GM18867 (cell line): ENCODE measurements around the gene MYOM1.

Source experiments
- ATAC-seq: cut with Tn5 transposase; IDR thresholded peaks from one replicate; pipeline ENCODE4 v1.9.1; 2021; ENCODE audit warnings: mild to moderate bottlenecking, moderate library complexity; ENCODE audit not compliant: unreplicated experiment

MYOM1 gene

DNA sequence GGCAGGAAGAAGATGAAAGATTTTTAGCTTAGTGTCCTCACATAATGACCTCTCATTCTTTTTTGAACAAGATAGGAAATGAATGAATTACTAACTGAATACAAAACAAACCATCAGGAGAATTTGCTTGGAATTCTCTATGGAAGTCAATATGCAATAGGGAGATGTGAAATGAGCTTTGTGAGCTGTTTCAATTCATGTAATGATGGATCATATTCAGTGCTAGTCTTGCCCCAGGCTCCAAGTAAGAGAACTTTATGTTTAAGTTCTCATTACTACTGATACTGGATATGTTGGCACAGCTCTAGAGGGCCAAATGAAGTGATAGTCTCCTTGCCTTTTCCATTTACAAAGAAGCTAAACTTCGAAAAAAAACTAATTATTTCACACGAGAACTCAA lies 29.2 kb downstream of the MYOM1 start:
- ATAC-seq = no peak

GRCh38 chr18:3189884-3190283 lies 29.9 kb downstream of the MYOM1 start:
- ATAC-seq = no peak

- no peak for ATAC-seq
Observed at GRCh38 chr18:3186678-3187658, 32.8 kb downstream of the MYOM1 start.

GRCh38 chr18:3184275-3184963 lies 35.3 kb downstream of the MYOM1 start:
- no peak for ATAC-seq

DNA sequence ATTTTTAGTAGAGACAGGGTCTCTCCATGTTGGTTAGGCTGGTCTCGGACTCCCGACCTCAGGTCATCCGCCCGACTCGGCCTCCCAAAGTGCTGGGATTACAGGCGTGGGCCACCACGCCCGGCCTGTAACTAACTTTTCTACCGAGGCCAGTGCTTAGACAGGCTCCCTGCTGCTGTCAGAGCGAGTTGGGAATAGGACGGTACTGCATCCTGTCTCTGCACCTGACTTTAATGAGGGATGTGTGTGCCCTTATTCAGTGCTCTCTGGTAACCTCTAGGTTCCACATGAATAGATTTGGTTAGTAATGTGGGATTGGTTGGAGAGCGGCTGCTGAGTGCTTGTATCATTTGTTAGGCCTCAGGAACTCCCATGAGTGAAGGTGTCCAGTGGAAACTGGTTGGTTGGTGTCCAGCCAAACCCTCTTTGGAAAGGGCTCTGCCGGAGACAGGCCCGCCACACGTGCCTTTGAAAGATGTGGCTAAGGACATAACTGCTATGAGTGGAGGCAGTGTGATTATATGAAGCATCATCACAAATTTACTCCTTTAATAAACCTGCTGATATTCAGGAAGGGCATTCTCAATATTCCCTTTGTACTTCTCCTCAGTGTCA lies 36.6 kb downstream of the MYOM1 start:
- ATAC-seq = no peak

- ATAC-seq = no peak
Observed at GRCh38 chr18:3180325-3180724, 39.4 kb downstream of the MYOM1 start.

DNA sequence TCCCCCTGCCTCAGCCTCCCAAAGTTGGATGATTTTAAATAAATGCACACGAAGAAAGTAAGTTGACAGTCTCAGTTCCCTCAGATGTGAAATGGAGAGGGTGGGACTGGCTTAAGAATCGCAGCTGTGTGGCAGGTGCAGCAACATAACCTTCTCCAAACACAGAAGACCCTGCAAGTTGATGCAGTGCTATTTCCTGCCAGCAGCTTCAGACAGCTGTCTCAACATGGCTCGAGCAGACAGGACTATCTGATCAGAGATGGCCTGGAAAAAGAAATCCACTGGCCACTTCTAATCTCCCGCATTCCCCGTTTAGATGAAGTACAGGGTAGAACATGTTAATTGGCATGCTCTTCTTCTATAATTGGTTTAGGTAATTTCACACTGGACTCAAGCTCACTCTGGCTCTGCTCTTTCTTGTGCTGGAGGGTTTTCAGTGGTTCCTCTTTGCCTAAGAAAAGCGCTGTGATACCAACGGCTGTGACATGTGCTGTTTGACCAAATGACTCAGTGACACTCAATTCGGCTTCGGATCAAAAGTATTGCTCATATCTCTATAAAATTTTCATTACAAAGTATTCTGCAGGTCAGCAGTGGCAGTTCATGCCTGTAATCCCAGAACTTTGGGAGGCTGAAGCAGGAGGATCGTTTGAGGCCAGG lies 40.2 kb downstream of the MYOM1 start:
- ATAC-seq = peak; percentile 53

- ATAC-seq = peak; percentile 81
Observed at GRCh38 chr18:3177902-3178687, 41.7 kb downstream of the MYOM1 start.

- no peak for ATAC-seq
Observed at GRCh38 chr18:3175195-3175758, 44.5 kb downstream of the MYOM1 start.

DNA sequence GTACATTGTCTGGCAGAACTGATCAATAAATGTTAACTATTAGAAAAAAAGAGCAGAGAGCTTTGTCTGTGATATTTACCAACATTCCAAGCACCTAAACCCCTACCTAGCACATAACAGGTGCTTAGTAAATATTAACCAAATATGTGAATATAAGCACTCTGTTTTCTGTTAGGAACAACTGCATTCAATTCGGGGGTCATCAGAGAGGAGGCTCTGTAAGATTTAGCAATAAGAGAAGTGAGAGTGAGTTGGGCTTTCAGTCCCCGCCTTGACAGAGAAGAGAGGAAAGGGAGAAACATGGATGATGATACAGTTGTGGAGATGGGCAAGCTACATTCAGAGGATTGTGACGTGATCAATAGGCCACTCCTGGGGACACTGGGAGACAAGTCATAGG lies 47.7 kb downstream of the MYOM1 start:
- no peak for ATAC-seq

- ATAC-seq = no peak
Observed at GRCh38 chr18:3171631-3172030, 48.1 kb downstream of the MYOM1 start.

DNA sequence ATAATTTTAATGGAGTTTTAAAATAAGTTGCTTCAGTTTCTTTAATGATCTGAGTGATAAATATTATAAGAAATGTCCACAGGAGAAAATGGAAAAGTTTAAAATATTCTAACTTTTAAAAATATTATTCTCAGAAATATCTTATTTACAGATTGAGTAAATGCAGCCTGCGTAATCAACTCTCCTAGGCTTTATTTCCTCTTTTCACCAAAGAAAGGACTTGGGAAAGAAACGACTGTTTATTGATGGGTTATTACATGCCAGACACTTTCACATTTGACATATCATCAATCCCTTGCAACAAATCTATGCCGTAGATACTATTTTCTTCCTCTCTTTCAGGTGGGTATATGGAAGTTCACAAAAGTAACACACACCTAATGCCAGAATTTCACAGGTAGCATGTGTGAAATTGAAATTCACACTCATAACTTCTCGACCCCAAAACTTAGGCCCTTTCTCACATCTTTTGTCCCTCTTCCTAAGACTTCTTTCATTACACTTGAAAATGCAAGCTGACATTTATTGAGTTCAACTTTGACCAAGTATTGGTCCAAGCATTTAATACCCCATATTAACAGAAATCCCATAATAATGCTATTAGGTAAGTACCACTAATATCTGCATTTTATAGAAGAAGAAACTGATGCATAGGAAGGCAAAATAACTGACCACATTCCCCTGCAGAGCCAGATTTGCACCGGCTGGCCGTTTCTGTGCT lies 49.2 kb downstream of the MYOM1 start:
- ATAC-seq = no peak

GRCh38 chr18:3164381-3164780 lies 55.4 kb downstream of the MYOM1 start:
- ATAC-seq = no peak

DNA sequence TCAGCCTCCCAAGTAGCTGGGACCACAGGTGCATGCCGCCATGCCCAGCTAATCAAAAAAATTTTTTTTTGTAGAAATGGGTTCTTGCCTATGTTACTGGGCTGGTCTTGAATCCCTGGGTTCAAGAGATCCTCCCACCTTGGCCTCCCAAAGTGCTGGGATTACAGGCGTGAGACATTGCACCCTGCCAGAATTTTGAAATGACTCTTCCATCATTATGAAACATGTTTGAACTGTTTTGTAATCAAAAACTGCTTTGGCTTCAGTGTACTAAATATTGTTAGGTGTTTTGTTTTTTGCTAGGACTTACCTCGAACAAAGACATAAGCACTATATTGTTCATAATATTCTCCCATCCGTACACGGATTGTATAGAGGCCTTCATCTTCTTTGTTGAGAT lies 55.8 kb downstream of the MYOM1 start:
- ATAC-seq = no peak

- no peak for ATAC-seq
Observed at GRCh38 chr18:3162181-3162580, 57.6 kb downstream of the MYOM1 start.

- ATAC-seq = no peak
Observed at GRCh38 chr18:3159830-3160229, 59.9 kb downstream of the MYOM1 start.

DNA sequence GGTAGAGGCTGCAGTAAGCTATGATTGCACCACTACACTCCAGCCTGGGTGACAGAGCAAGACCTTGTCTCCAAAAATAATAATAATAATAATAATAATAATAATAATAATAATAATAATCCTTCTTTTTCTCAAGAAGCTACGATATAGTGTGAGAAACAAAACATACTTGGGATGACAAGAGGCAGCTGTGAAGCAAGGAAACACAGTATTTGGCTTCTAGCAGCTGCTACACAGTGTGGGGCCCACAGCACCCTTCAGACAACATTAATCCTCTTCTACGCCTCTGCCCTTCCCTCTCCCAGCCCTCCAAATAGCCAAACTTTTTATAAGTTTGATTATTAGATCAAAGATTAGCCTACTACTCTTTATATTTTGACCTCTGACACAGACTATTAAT lies 62.2 kb downstream of the MYOM1 start:
- no peak for ATAC-seq

- no peak for ATAC-seq
Observed at GRCh38 chr18:3157086-3157485, 62.7 kb downstream of the MYOM1 start.

DNA sequence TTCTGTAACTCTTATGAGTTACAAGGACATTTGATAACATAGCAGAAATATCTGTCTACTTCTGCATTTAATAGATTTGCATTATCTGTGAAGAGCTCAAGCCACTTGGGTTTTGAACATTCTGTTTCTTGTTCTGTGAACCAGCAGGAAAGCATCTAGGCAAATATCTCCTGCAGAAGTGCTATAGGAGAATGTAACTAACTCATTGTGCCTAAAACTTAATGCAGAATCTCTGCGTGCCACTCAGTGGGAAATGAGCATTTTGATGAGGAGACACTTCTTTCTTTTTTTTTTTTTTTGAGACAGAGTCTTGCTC lies 63.5 kb downstream of the MYOM1 start:
- no peak for ATAC-seq

GRCh38 chr18:3154214-3154613 lies 65.6 kb downstream of the MYOM1 start:
- ATAC-seq = no peak
